K562 (cell line): ENCODE measurements around the gene PLK4. TPM values are rescaled to one million over a fixed set of nuclear protein-coding genes. Genes with fewer than 3 reads are reported as not detected.
A peak's percentile ranks its signal among the peaks of the same experiment; 100 is the strongest.

Experiments used
- ATAC-seq: fragments of 200-7000 bp; cut with Tn5 transposase; 3 replicates; pipeline ENCODE4 v1.9.1; 2020; ENCODE audit warnings: moderate library complexity
- BruUV-seq: library from RNA; stranded (reverse); fragments of 400-500 nt; replicated peaks from 2 replicates; lab custom pipeline; 2021; lab: Mats Ljungman, UMichigan
- CTCF ChIA-PET: fragments of 300-600 bp; formaldehyde crosslinking; extraction: SDS; loops from one replicate; lab custom pipeline; 2021; ENCODE audit warnings: low intra/inter-chr PET ratio; lab: Yijun Ruan, JAX
- POLR2A ChIA-PET: fragments of 300-600, 350-650 bp; sonication (Branson Sonifier 250); formaldehyde crosslinking; extraction: SDS; loops from one replicate; lab custom pipeline; 2021; ENCODE audit warnings: antibody characterized with exemption, inconsistent platforms; lab: Yijun Ruan, JAX
- DNase-seq, 4 experiments: peaks; one replicate each; pipeline versions ENCODE4 v3.0.0 to v3.0.0-alpha.2; 2011 to 2018; ENCODE audit warnings: low spot score in 3 of 4, mixed read lengths in 3 of 4; ENCODE audit errors: extremely low read depth in 1 of 4
- FAIRE-seq: peaks from 2 replicates; lab custom pipeline; 2011; peaks lifted over from hg19 to GRCh38; lab: Jason Lieb, UNC
- H2AFZ ChIP-seq: 2 replicates; pipeline ENCODE4 v1.6.0; 2011; ENCODE audit warnings: low read depth, low read length, control low read depth, inconsistent platforms
- H3K27ac ChIP-seq: fragments of 200-600 bp; 3 replicates; pipeline ENCODE4 v1.8.0; 2011; ENCODE audit warnings: low read depth, mild to moderate bottlenecking, control low read depth, inconsistent platforms, low read length, moderate library complexity, mixed read lengths; ENCODE audit errors: extremely low read depth
- H3K27me3 ChIP-seq, 2 experiments: fragments of 300-600 bp in 1 of 2; 2 replicates in 1 of 2; 3 replicates in 1 of 2; pipeline versions ENCODE4 v1.6.0 to v1.8.0; 2011; ENCODE audit warnings: inconsistent platforms in 2 of 2, low read length in 2 of 2, mild to moderate bottlenecking in 1 of 2, mixed read lengths in 1 of 2, moderate library complexity in 1 of 2; ENCODE audit not compliant: control insufficient read depth in 2 of 2, insufficient read depth in 2 of 2
- H3K36me3 ChIP-seq: fragments of 300-600 bp; 3 replicates; pipeline ENCODE4 v1.8.0; 2011; ENCODE audit warnings: mild to moderate bottlenecking, low read length, inconsistent platforms; ENCODE audit not compliant: control insufficient read depth, insufficient read depth
- H3K4me1 ChIP-seq, 2 experiments: fragments of 200-600 bp in 1 of 2; replicated peaks in 1 of 2; 2 replicates in 1 of 2; 3 replicates in 1 of 2; pipeline versions ENCODE4 v1.5.1 to v1.8.0; 2011; ENCODE audit warnings: inconsistent platforms in 2 of 2, low read length in 2 of 2, mild to moderate bottlenecking in 1 of 2, mixed read lengths in 1 of 2, moderate library complexity in 1 of 2; ENCODE audit not compliant: control insufficient read depth in 2 of 2, insufficient read depth in 2 of 2
- H3K4me2 ChIP-seq: 2 replicates; pipeline ENCODE4 v1.6.1; 2011; ENCODE audit warnings: low read length, control low read depth, inconsistent platforms, mixed read lengths; ENCODE audit not compliant: insufficient read depth
- H3K4me3 ChIP-seq: fragments of 200-600 bp; sonication (generic), shearing (Covaris generic); 2 replicates; pipeline ENCODE4 v1.5.1; 2016; ENCODE audit warnings: control low read depth, inconsistent platforms
- H3K79me2 ChIP-seq: fragments of 200-600 bp; 3 replicates; pipeline ENCODE4 v1.8.0; 2011; ENCODE audit warnings: low read length, inconsistent platforms; ENCODE audit not compliant: control insufficient read depth, insufficient read depth
- H3K9ac ChIP-seq, 2 experiments: 2 replicates each; pipeline versions ENCODE4 v1.6.0 to v1.6.1; 2011; ENCODE audit warnings: low read depth in 2 of 2, low read length in 2 of 2, control low read depth in 1 of 2, inconsistent platforms in 1 of 2, mild to moderate bottlenecking in 1 of 2, mixed read lengths in 1 of 2; ENCODE audit not compliant: insufficient read depth in 1 of 2
- H3K9me1 ChIP-seq: one replicate; pipeline ENCODE4 v1.6.0; 2011; ENCODE audit warnings: inconsistent platforms, mild to moderate bottlenecking, low read length, moderate library complexity; ENCODE audit not compliant: control insufficient read depth, insufficient read depth
- H3K9me3 ChIP-seq: replicated peaks from 2 replicates; pipeline ENCODE4 v1.5.1; 2011; ENCODE audit warnings: low read depth, low read length, inconsistent platforms; ENCODE audit not compliant: control insufficient read depth, insufficient read depth
- H4K20me1 ChIP-seq: replicated peaks from 2 replicates; pipeline ENCODE4 v1.6.1; 2011; ENCODE audit warnings: low read length, inconsistent platforms, mixed read lengths; ENCODE audit not compliant: control insufficient read depth, insufficient read depth
- CREM ChIP-seq: IDR thresholded peaks from 2 replicates; pipeline ENCODE4 v1.6.1; 2014; ENCODE audit warnings: antibody characterized with exemption, low read depth
- NFIC ChIP-seq: fragments of 450-650 bp; IDR thresholded peaks from 2 replicates; pipeline ENCODE4 v1.6.1; 2017; ENCODE audit warnings: mild to moderate bottlenecking, inconsistent platforms
- ZNF431 ChIP-seq: sonication (generic); formaldehyde crosslinking; IDR thresholded peaks from 2 replicates; pipeline ENCODE4 v1.8.0; 2022; ENCODE audit warnings: mild to moderate bottlenecking, missing genetic modification reagents
- WGBS: fragments of 100-300 bp; shearing (Covaris generic); methylation state at CpG from one replicate; pipeline ENCODE4 v1.1.6; 2016; ENCODE audit warnings: low coverage, mixed read lengths; ENCODE audit not compliant: insufficient coverage; ENCODE audit errors: missing lambda C conversion rate; 5-methylcytosine and 5-hydroxymethylcytosine counted together
- in situ Hi-C: fragments of 300-500 bp; cut with MboI; formaldehyde crosslinking; loops from 4 replicates; pipeline ENCODE4 v1.15.0; 2018; ENCODE audit warnings: inconsistent platforms, mixed read lengths
- intact Hi-C: fragments of 100-400 bp; cut with micrococcal nuclease; formaldehyde crosslinking; loops from 2 replicates; pipeline ENCODE4 v1.14.2; 2022
- polyA plus RNA-seq, 8 experiments: library from polyadenylated mRNA; depleted of rRNA in 4 of 8; stranded (reverse) in 5 of 8; unstranded in 3 of 8; fragments of >200 nt; fragmentation: Nextera tagmentation in 2 of 8; fragmentation: Illumina TruSeq in 1 of 8; extraction: Ambion mirVana in 2 of 8; extraction: Trizol in 1 of 8; gene quantifications; 2 replicates each; pipeline versions ENCODE4 v1.2.1 to v1.2.3, GENCODE V29; 2011 to 2014; ENCODE audit warnings: inconsistent platforms in 1 of 8, missing spikeins in 1 of 8
- total RNA-seq, 7 experiments: library from RNA; depleted of rRNA in 6 of 7; stranded (reverse); fragments of >200 nt in 6 of 7; fragmentation: Illumina TruSeq in 2 of 7; extraction: Trizol in 2 of 7; gene quantifications; 2 replicates each; pipeline versions ENCODE4 v1.2.1 to v1.2.3, GENCODE V29; 2011 to 2021; ENCODE audit warnings: low replicate concordance in 1 of 7
- TF ChIP-seq, protein P1 (sequence below): sonication (generic); formaldehyde crosslinking; IDR thresholded peaks from 2 replicates; pipeline ENCODE4 v1.8.0; 2023; ENCODE audit warnings: mild to moderate bottlenecking, missing genetic modification reagents
- TF ChIP-seq, protein P2 (sequence below): conservative IDR thresholded peaks from 2 replicates; pipeline ENCODE4 v1.6.1; 2011; ENCODE audit warnings: low read depth, mild to moderate bottlenecking, low read length; ENCODE audit not compliant: control insufficient read depth
- TF ChIP-seq, protein P3 (sequence below), 3 experiments: IDR thresholded peaks in 2 of 3; conservative IDR thresholded peaks in 1 of 3; 2 replicates each; pipeline ENCODE4 v1.5.1; 2011 to 2012; ENCODE audit warnings: low read length in 3 of 3, mild to moderate bottlenecking in 3 of 3, control low read depth in 2 of 3, improper control_type of control experiment in 1 of 3, inconsistent platforms in 1 of 3, low read depth in 1 of 3, mixed read lengths in 1 of 3, moderate library complexity in 1 of 3; ENCODE audit not compliant: insufficient read depth in 2 of 3
- TF ChIP-seq, protein P4 (sequence below): sonication (generic); formaldehyde crosslinking; IDR thresholded peaks from 2 replicates; pipeline ENCODE4 v1.8.0; 2022; ENCODE audit warnings: missing genetic modification reagents, mild to moderate bottlenecking, borderline replicate concordance
- TF ChIP-seq, protein P5 (sequence below): sonication (generic); formaldehyde crosslinking; IDR thresholded peaks from 2 replicates; pipeline ENCODE4 v1.8.0; 2022; ENCODE audit warnings: missing genetic modification reagents, mild to moderate bottlenecking, moderate library complexity, borderline replicate concordance

PLK4 gene
- total and polyA plus RNA-seq, 9 of the 15 experiments (the other 6 are each of a cell fraction or from before 2014, with no cell fraction given) = 16.2 to 95.3 (median 54.3) TPM

DNA sequence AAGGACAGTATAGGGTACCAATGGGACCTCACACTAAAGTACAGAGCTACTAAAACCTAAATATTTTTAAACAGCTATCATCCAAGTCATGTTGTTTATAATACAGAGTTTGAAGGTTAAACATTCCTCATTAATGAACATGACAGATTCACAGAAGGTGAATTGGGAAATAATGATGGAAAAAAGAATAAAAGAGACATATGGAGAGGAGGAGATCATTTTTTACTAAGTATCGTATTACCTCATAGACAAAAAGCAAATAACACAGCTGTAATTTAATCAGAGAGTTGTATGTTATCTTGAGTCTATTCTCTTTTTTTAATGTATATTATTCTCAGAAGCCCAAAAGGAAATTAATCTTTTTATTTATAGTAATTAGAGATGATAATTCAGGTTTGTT lies 7.9 kb downstream of the PLK4 start (continued):
- TF ChIP-seq, protein P1, sequence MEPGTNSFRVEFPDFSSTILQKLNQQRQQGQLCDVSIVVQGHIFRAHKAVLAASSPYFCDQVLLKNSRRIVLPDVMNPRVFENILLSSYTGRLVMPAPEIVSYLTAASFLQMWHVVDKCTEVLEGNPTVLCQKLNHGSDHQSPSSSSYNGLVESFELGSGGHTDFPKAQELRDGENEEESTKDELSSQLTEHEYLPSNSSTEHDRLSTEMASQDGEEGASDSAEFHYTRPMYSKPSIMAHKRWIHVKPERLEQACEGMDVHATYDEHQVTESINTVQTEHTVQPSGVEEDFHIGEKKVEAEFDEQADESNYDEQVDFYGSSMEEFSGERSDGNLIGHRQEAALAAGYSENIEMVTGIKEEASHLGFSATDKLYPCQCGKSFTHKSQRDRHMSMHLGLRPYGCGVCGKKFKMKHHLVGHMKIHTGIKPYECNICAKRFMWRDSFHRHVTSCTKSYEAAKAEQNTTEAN (CRISPR knock-in tag) = no peak
- TF ChIP-seq, protein P2, sequence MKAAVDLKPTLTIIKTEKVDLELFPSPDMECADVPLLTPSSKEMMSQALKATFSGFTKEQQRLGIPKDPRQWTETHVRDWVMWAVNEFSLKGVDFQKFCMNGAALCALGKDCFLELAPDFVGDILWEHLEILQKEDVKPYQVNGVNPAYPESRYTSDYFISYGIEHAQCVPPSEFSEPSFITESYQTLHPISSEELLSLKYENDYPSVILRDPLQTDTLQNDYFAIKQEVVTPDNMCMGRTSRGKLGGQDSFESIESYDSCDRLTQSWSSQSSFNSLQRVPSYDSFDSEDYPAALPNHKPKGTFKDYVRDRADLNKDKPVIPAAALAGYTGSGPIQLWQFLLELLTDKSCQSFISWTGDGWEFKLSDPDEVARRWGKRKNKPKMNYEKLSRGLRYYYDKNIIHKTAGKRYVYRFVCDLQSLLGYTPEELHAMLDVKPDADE = no peak
- TF ChIP-seq CREM (no peak), ZNF431 (no peak)
- TF ChIP-seq, protein P3, sequence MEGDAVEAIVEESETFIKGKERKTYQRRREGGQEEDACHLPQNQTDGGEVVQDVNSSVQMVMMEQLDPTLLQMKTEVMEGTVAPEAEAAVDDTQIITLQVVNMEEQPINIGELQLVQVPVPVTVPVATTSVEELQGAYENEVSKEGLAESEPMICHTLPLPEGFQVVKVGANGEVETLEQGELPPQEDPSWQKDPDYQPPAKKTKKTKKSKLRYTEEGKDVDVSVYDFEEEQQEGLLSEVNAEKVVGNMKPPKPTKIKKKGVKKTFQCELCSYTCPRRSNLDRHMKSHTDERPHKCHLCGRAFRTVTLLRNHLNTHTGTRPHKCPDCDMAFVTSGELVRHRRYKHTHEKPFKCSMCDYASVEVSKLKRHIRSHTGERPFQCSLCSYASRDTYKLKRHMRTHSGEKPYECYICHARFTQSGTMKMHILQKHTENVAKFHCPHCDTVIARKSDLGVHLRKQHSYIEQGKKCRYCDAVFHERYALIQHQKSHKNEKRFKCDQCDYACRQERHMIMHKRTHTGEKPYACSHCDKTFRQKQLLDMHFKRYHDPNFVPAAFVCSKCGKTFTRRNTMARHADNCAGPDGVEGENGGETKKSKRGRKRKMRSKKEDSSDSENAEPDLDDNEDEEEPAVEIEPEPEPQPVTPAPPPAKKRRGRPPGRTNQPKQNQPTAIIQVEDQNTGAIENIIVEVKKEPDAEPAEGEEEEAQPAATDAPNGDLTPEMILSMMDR (IDR thresholded peaks at IDR 0.05 in 2 of 3, conservative IDR thresholded peaks at IDR 0.05 in 1 of 3; ENCODE audit: insufficient read depth in 2 of 3, low read depth in 1 of 3, low read length in 3 of 3) = no peak
- TF ChIP-seq, all 486 proteins: peak for 0

DNA sequence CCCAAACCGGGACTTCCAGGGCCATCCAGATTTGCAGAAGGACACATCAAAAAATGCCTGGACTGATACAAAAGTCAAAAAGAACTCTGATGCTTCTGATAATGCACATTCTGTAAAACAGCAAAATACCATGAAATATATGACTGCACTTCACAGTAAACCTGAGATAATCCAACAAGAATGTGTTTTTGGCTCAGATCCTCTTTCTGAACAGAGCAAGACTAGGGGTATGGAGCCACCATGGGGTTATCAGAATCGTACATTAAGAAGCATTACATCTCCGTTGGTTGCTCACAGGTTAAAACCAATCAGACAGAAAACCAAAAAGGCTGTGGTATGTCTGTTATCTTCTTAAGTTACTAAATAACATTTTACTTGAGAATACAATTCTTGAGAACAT lies 9.2 kb downstream of the PLK4 start:
- BruUV-seq = no TSS peak
- Histone ChIP-seq H2AFZ (no peak overlapping the region), H3K79me2 (peaks cover 28% of the 10 kb centered on the region), H3K36me3 (peaks cover 83% of the 10 kb centered on the region), H4K20me1 (no peaks in the 10 kb centered on the region), H3K27ac (no peak overlapping the region), H3K9me3 (no peaks in the 10 kb centered on the region), H3K9me1 (no peaks in the 10 kb centered on the region), H3K27me3 (no peaks in the 10 kb centered on the region), H3K4me1 (no peaks in the 10 kb centered on the region), H3K9ac (no peak overlapping the region), H3K4me3 (no peak overlapping the region), H3K4me2 (no peak overlapping the region)
- POLR2A ChIA-PET = interaction anchor here (1.3 to 1.8 kb wide), 2 partner anchors 9 to 108 kb away, joined by 4 to 12 read pairs; partner anchors contain the start of genes HSPA4L and PLK4
- no peak for DNase-seq
- in situ Hi-C loops = no loop called here
- WGBS = 58% methylated on average over 3 of the region's 3 CpGs
- 0 out of 2 replicates have a peak, but pooled peaks have one; percentile 9 for TF ChIP-seq NFIC
- TF ChIP-seq, protein P4, sequence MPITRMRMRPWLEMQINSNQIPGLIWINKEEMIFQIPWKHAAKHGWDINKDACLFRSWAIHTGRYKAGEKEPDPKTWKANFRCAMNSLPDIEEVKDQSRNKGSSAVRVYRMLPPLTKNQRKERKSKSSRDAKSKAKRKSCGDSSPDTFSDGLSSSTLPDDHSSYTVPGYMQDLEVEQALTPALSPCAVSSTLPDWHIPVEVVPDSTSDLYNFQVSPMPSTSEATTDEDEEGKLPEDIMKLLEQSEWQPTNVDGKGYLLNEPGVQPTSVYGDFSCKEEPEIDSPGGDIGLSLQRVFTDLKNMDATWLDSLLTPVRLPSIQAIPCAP (CRISPR knock-in tag) = no peak
- TF ChIP-seq, protein P5, sequence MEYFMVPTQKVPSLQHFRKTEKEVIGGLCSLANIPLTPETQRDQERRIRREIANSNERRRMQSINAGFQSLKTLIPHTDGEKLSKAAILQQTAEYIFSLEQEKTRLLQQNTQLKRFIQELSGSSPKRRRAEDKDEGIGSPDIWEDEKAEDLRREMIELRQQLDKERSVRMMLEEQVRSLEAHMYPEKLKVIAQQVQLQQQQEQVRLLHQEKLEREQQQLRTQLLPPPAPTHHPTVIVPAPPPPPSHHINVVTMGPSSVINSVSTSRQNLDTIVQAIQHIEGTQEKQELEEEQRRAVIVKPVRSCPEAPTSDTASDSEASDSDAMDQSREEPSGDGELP (CRISPR knock-in tag) = no peak
- FAIRE-seq = no peak
- CTCF ChIA-PET = no interaction called here
- intact Hi-C loops = loop anchor here (10.0 kb wide), 1 partner anchor 175 kb away; the partner anchor contains the start of gene LARP1B
- ATAC-seq = peak; percentile 38
